ENCODE results near the gene RAB34.

The RAB34 gene

DNA sequence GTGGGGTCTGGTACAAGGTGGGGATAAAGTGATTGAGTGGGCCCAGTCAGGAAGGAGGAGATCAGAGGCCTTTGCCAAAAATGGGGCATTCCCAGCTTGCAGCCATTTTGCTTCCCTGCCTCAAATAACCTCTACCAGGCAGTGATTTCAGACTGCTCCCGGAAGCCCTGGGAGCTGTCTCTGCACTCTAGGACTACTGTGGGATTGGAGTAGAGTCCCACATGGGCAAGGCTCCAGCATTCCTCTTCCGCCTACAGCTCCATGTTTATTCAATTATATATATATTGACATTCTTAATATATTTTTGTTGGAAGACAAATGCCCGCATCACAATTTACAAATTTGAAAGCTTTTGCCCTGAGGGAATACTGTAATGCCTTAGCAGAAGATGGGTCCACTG lies 42.2 kb downstream of the RAB34 start:
- no peak for DNase-seq (ENCODE audit: low read depth)

- no peak for DNase-seq (ENCODE audit: low read depth)
Measured at GRCh38 chr17:28669918-28670317, 47.8 kb downstream of the RAB34 start.

GRCh38 chr17:28667870-28668269 lies 49.8 kb downstream of the RAB34 start:
- DNase-seq (ENCODE audit: low read depth) = no peak

GRCh38 chr17:28665994-28666393 lies 51.7 kb downstream of the RAB34 start:
- DNase-seq (ENCODE audit: low read depth) = no peak

Measured in stimulated activated CD8-positive, alpha-beta memory T cell treated with anti-CD3 and anti-CD28 coated beads, Interleukin-15, amount 100 ng/mL, for 1 hour (primary cell).